ENCODE measurements around the gene MX2.

DNA sequence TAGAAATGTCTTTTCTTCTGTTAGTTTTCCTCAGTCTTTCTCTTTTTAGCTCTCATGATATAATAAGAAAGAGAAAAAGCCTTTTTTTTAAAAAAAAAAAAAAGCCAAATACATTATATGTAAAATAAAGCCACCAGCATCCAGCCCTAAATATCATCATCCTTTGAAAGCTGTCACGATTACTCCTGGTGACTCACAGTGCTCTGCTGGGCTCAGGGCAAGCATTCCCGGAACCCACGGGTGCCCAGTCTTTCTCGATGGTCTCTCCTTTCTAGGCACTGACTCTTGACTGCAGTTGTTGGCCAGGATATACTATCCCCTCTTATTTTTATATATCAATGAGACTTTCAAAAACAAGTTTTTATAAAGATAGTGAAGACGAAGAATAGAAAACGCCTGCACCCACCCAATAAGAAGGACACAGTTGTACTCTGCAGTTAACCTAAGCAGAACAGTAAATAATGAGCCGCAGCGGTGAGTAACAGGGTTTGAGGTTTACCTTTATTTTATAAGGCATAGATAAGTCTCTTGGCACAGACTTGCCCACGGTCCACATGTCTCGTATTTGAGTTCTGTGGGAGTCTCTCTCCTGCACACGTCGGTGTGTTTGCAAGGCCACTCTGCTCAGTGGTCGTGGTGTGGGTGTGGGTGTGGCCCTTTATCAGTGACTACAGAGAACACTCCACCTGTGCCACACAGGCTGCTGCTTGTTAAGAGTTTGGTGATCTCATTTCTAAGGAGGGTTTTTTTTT, 15.7 kb upstream of the MX2 start:
- TF ChIP-seq EZH2 (IDR thresholded peaks at IDR 0.05; ENCODE audit: borderline replicate concordance, insufficient read depth, low read depth, low read length, poor library complexity, severe bottlenecking), result no peak
- TF ChIP-seq, protein P1, sequence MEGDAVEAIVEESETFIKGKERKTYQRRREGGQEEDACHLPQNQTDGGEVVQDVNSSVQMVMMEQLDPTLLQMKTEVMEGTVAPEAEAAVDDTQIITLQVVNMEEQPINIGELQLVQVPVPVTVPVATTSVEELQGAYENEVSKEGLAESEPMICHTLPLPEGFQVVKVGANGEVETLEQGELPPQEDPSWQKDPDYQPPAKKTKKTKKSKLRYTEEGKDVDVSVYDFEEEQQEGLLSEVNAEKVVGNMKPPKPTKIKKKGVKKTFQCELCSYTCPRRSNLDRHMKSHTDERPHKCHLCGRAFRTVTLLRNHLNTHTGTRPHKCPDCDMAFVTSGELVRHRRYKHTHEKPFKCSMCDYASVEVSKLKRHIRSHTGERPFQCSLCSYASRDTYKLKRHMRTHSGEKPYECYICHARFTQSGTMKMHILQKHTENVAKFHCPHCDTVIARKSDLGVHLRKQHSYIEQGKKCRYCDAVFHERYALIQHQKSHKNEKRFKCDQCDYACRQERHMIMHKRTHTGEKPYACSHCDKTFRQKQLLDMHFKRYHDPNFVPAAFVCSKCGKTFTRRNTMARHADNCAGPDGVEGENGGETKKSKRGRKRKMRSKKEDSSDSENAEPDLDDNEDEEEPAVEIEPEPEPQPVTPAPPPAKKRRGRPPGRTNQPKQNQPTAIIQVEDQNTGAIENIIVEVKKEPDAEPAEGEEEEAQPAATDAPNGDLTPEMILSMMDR (IDR thresholded peaks at IDR 0.05), result no peak

Data from B cell (primary cell).